HCT116 (cell line): ENCODE measurements around the gene TCP11L1. TPM values are rescaled to one million over a fixed set of nuclear protein-coding genes. Genes with fewer than 3 reads are reported as not detected.

Source experiments
- ATAC-seq: fragments of 200-7000 bp; cut with Tn5 transposase; 2 replicates; pipeline ENCODE4 v1.9.1; 2020; ENCODE audit warnings: mild to moderate bottlenecking, moderate library complexity
- BruUV-seq: library from RNA; stranded (reverse); fragments of 400-500 nt; replicated peaks from 2 replicates; lab custom pipeline; 2021; lab: Mats Ljungman, UMichigan
- CTCF ChIA-PET: fragments of 300-600 bp; sonication (Branson Sonifier 250); formaldehyde crosslinking; loops from one replicate; lab custom pipeline; 2021; ENCODE audit warnings: antibody characterized with exemption; lab: Charles Lee
- POLR2A ChIA-PET: fragments of 300-600, 350-600 bp; sonication (Branson Sonifier 250); formaldehyde crosslinking; loops from one replicate; lab custom pipeline; 2021; ENCODE audit warnings: antibody characterized with exemption; lab: Charles Lee
- RAD21 ChIA-PET, 2 experiments: fragments of 300-600 bp; sonication (Branson Sonifier 250); formaldehyde crosslinking; loops; one replicate each; lab custom pipeline; 2023; ENCODE audit warnings: low total read pairs in 2 of 2; ENCODE audit not compliant: uncharacterized antibody in 2 of 2, unreplicated experiment in 2 of 2, low non-redundant PET in 1 of 2; lab: Charles Lee
- DNase-seq: peaks from one replicate; pipeline ENCODE4 v3.0.0-alpha.2; 2010; ENCODE audit warnings: low read depth, low spot score
- H2AFZ ChIP-seq: fragments of 200-600 bp; shearing (Covaris generic), sonication (generic); 2 replicates; pipeline ENCODE4 v1.6.1; 2017; ENCODE audit warnings: low read depth, mixed run types, mixed read lengths, antibody characterized with exemption, low read length; ENCODE audit not compliant: poor library complexity, severe bottlenecking
- H3K27ac ChIP-seq: 2 replicates; pipeline ENCODE4 v1.5.1; 2012; ENCODE audit warnings: low read depth, low read length
- H3K27me3 ChIP-seq: fragments of 200-600 bp; sonication (generic); 2 replicates; pipeline ENCODE4 v1.6.1; 2016; ENCODE audit warnings: mixed run types, low read length, mixed read lengths; ENCODE audit not compliant: insufficient read depth
- H3K36me3 ChIP-seq, 2 experiments: fragments of 200-500 bp in 1 of 2; fragments of 200-600 bp in 1 of 2; sonication (Bioruptor generic) in 1 of 2; sonication (generic) in 1 of 2; 2 replicates each; pipeline versions ENCODE4 v1.5.1 to v1.6.1; 2014 to 2016; ENCODE audit warnings: low read length in 2 of 2, inconsistent platforms in 1 of 2, mixed read lengths in 1 of 2, mixed run types in 1 of 2; ENCODE audit not compliant: insufficient read depth in 2 of 2, control insufficient read depth in 1 of 2
- H3K4me1 ChIP-seq, 2 experiments: fragments of 200-600 bp in 1 of 2; sonication (generic) in 1 of 2; 2 replicates each; pipeline versions ENCODE4 v1.5.1 to v1.6.1; 2012 to 2017; ENCODE audit warnings: low read length in 2 of 2, inconsistent platforms in 1 of 2, mild to moderate bottlenecking in 1 of 2, mixed read lengths in 1 of 2, mixed run types in 1 of 2, moderate library complexity in 1 of 2; ENCODE audit not compliant: insufficient read depth in 2 of 2, control insufficient read depth in 1 of 2
- H3K4me2 ChIP-seq: fragments of 200-600 bp; sonication (generic); 2 replicates; pipeline ENCODE4 v1.6.1; 2017; ENCODE audit warnings: mixed run types, low read length, mixed read lengths
- H3K4me3 ChIP-seq, 2 experiments: fragments of 200-600 bp in 1 of 2; sonication (generic) in 1 of 2; replicated peaks in 1 of 2; 2 replicates each; pipeline ENCODE4 v1.5.1; 2011 to 2016; ENCODE audit warnings: low read length in 2 of 2, control low read depth in 1 of 2, low read depth in 1 of 2, mild to moderate bottlenecking in 1 of 2, mixed read lengths in 1 of 2, mixed run types in 1 of 2
- H3K79me2 ChIP-seq: fragments of 200-600 bp; sonication (generic); 2 replicates; pipeline ENCODE4 v1.6.1; 2017; ENCODE audit warnings: mild to moderate bottlenecking, mixed run types, low read length, moderate library complexity, mixed read lengths; ENCODE audit not compliant: insufficient read depth
- H3K9ac ChIP-seq: fragments of 200-600 bp; sonication (generic); 2 replicates; pipeline ENCODE4 v1.6.1; 2016; ENCODE audit warnings: low read length, mixed read lengths
- H3K9me2 ChIP-seq: fragments of 200-600 bp; sonication (generic), shearing (Covaris generic); 2 replicates; pipeline ENCODE4 v1.6.1; 2017; ENCODE audit warnings: mixed run types, mild to moderate bottlenecking, moderate library complexity; ENCODE audit not compliant: insufficient read depth
- H3K9me3 ChIP-seq, 2 experiments: fragments of 200-500 bp in 1 of 2; fragments of 200-600 bp in 1 of 2; sonication (Bioruptor generic) in 1 of 2; sonication (generic) in 1 of 2; 2 replicates each; pipeline ENCODE4 v1.6.1; 2014 to 2017; ENCODE audit warnings: low read length in 2 of 2, mixed read lengths in 2 of 2, inconsistent platforms in 1 of 2, low read depth in 1 of 2, mild to moderate bottlenecking in 1 of 2, mixed run types in 1 of 2, moderate library complexity in 1 of 2; ENCODE audit not compliant: control insufficient read depth in 1 of 2, insufficient read depth in 1 of 2
- H4K20me1 ChIP-seq: fragments of 200-600 bp; sonication (generic), shearing (Covaris generic); 2 replicates; pipeline ENCODE4 v1.6.1; 2017; ENCODE audit warnings: mixed run types, mild to moderate bottlenecking, moderate library complexity; ENCODE audit not compliant: insufficient read depth
- ATF3 ChIP-seq: IDR thresholded peaks from 2 replicates; pipeline ENCODE4 v1.6.1; 2012
- CBX3 ChIP-seq: IDR thresholded peaks from 2 replicates; pipeline ENCODE4 v1.6.1; 2012; ENCODE audit warnings: low read depth
- CEBPB ChIP-seq: IDR thresholded peaks from 2 replicates; pipeline ENCODE4 v1.6.1; 2012; ENCODE audit warnings: low read depth
- CTCF ChIP-seq, 3 experiments: fragments of 200-600 bp in 1 of 3; sonication (generic) in 1 of 3; IDR thresholded peaks in 2 of 3; conservative IDR thresholded peaks in 1 of 3; 2 replicates each; pipeline ENCODE4 v1.5.1; 2012 to 2017; ENCODE audit warnings: low read depth in 2 of 3, low read length in 2 of 3, antibody characterized with exemption in 1 of 3, borderline replicate concordance in 1 of 3, control low read depth in 1 of 3, mild to moderate bottlenecking in 1 of 3, mixed read lengths in 1 of 3, mixed run types in 1 of 3, moderate library complexity in 1 of 3; ENCODE audit not compliant: insufficient read depth in 1 of 3
- EZH2 ChIP-seq: fragments of 200-600 bp; sonication (generic); IDR thresholded peaks from 2 replicates; pipeline ENCODE4 v1.6.1; 2017; ENCODE audit warnings: antibody characterized with exemption, mixed run types
- EZH2phosphoT487 ChIP-seq: fragments of 200-600 bp; IDR thresholded peaks from 2 replicates; pipeline ENCODE4 v1.6.1; 2018; ENCODE audit warnings: antibody characterized with exemption, borderline replicate concordance
- FOSL1 ChIP-seq: IDR thresholded peaks from 2 replicates; pipeline ENCODE4 v1.6.1; 2012; ENCODE audit warnings: low read depth
- JUND ChIP-seq: IDR thresholded peaks from 2 replicates; pipeline ENCODE4 v1.6.1; 2012
- POLR2A ChIP-seq: IDR thresholded peaks from 2 replicates; pipeline ENCODE4 v1.7.0; 2011; ENCODE audit warnings: borderline replicate concordance; ENCODE audit not compliant: insufficient read depth, insufficient read length; ENCODE audit errors: extremely low read depth
- POLR2AphosphoS5 ChIP-seq: IDR thresholded peaks from 2 replicates; pipeline ENCODE4 v1.6.1; 2011; ENCODE audit warnings: mild to moderate bottlenecking, low read depth, low read length, moderate library complexity
- RAD21 ChIP-seq: IDR thresholded peaks from 2 replicates; pipeline ENCODE4 v1.6.1; 2012; ENCODE audit warnings: low read depth, mild to moderate bottlenecking
- SIN3A ChIP-seq: IDR thresholded peaks from 2 replicates; pipeline ENCODE4 v1.6.1; 2012; ENCODE audit warnings: low read depth
- SP1 ChIP-seq: IDR thresholded peaks from 2 replicates; pipeline ENCODE4 v1.6.1; 2012; ENCODE audit warnings: low read depth
- SRF ChIP-seq: IDR thresholded peaks from 2 replicates; pipeline ENCODE4 v1.6.1; 2012; ENCODE audit warnings: low read depth
- ZBTB33 ChIP-seq: IDR thresholded peaks from 2 replicates; pipeline ENCODE4 v1.6.1; 2011; ENCODE audit warnings: mild to moderate bottlenecking, low read length, moderate library complexity; ENCODE audit not compliant: insufficient replicate concordance; ENCODE audit errors: extremely low read depth
- ZFX ChIP-seq: fragments of 450-650 bp; IDR thresholded peaks from 2 replicates; pipeline ENCODE4 v1.6.1; 2017
- ZNF274 ChIP-seq: fragments of 200-500 bp; sonication (Bioruptor generic); IDR thresholded peaks from 2 replicates; pipeline ENCODE4 v1.6.1; 2014; ENCODE audit warnings: mild to moderate bottlenecking, low read depth, low read length, inconsistent platforms
- intact Hi-C: fragments of 100-400 bp; cut with micrococcal nuclease; formaldehyde crosslinking; loops from 2 replicates; pipeline ENCODE4 v1.10.0; 2022
- total RNA-seq: library from RNA; stranded (reverse); gene quantifications from one replicate; pipeline ENCODE4 v1.2.1, GENCODE V29; 2021; ENCODE audit not compliant: unreplicated experiment
- TF ChIP-seq, protein P1 (sequence below): IDR thresholded peaks from 2 replicates; pipeline ENCODE4 v1.6.1; 2012
- TF ChIP-seq, protein P2 (sequence below): IDR thresholded peaks from 2 replicates; pipeline ENCODE4 v1.6.1; 2012; ENCODE audit warnings: low read depth

The TCP11L1 gene
- total RNA-seq, 1 experiment from 2014 or later, result 12.0 TPM

DNA sequence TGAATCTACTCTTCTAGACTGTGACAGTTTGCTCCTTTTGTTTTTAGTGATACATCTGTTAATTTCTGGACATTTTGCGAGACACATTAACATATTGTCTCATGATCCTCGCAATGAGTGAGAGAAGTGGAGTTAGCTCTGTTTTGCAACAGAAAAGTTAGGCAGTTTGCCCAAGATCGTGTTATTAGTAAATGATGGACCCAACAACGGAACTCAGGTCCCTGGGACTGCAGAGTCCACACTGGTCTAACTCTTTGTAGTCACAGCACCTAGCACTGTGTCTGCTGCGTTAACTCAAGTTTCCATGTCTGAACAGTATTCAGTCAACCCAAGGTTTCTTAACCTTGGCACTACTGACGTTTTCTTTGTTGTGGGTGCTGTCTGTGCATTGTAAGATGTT is 20.5 kb upstream of the TCP11L1 start:
- no peak for TF ChIP-seq CTCF (IDR thresholded peaks at IDR 0.05 in 2 of 3, conservative IDR thresholded peaks at IDR 0.05 in 1 of 3; ENCODE audit: borderline replicate concordance in 1 of 3, insufficient read depth in 1 of 3, low read depth in 2 of 3, low read length in 2 of 3)
- TF ChIP-seq RAD21, result no peak
- TF ChIP-seq, protein P1, sequence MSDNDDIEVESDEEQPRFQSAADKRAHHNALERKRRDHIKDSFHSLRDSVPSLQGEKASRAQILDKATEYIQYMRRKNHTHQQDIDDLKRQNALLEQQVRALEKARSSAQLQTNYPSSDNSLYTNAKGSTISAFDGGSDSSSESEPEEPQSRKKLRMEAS, result no peak
- no peak for TF ChIP-seq ATF3
- TF ChIP-seq, protein P2, sequence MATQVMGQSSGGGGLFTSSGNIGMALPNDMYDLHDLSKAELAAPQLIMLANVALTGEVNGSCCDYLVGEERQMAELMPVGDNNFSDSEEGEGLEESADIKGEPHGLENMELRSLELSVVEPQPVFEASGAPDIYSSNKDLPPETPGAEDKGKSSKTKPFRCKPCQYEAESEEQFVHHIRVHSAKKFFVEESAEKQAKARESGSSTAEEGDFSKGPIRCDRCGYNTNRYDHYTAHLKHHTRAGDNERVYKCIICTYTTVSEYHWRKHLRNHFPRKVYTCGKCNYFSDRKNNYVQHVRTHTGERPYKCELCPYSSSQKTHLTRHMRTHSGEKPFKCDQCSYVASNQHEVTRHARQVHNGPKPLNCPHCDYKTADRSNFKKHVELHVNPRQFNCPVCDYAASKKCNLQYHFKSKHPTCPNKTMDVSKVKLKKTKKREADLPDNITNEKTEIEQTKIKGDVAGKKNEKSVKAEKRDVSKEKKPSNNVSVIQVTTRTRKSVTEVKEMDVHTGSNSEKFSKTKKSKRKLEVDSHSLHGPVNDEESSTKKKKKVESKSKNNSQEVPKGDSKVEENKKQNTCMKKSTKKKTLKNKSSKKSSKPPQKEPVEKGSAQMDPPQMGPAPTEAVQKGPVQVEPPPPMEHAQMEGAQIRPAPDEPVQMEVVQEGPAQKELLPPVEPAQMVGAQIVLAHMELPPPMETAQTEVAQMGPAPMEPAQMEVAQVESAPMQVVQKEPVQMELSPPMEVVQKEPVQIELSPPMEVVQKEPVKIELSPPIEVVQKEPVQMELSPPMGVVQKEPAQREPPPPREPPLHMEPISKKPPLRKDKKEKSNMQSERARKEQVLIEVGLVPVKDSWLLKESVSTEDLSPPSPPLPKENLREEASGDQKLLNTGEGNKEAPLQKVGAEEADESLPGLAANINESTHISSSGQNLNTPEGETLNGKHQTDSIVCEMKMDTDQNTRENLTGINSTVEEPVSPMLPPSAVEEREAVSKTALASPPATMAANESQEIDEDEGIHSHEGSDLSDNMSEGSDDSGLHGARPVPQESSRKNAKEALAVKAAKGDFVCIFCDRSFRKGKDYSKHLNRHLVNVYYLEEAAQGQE, result no peak
- TF ChIP-seq POLR2A, result no peak
- TF ChIP-seq CBX3, result no peak
- no peak for TF ChIP-seq SP1
- no peak for TF ChIP-seq SRF
- TF ChIP-seq POLR2AphosphoS5, result no peak
- TF ChIP-seq SIN3A, result no peak
- no peak for TF ChIP-seq EZH2
- no peak for TF ChIP-seq ZFX
- no peak for TF ChIP-seq JUND
- no peak for TF ChIP-seq ZBTB33
- TF ChIP-seq EZH2phosphoT487, result no peak
- no peak for TF ChIP-seq CEBPB
- no peak for TF ChIP-seq FOSL1
- TF ChIP-seq ZNF274, result no peak
- TF ChIP-seq, all 23 proteins: peak for 0
- Histone ChIP-seq H3K4me1 (peaks cover 4 to 19% of the 10 kb centered on the region in 2 experiments; a peak in 3 of 4 replicates), H3K4me2 (no peak overlapping the region), H3K9me3 (no peaks in the 10 kb centered on the region), H3K9ac (no peak overlapping the region), H3K9me2 (no peaks in the 10 kb centered on the region), H3K79me2 (0 out of 2 replicates have a peak, but pooled peaks cover 14% of the 10 kb centered on the region), H3K36me3 (no peaks in the 10 kb centered on the region), H3K4me3 (no peak overlapping the region), H3K27me3 (no peaks in the 10 kb centered on the region), H4K20me1 (no peaks in the 10 kb centered on the region), H2AFZ (no peak overlapping the region), H3K27ac (no peak overlapping the region)
- no peak for ATAC-seq
- RAD21 ChIA-PET, result no interaction called here
- POLR2A ChIA-PET, result no interaction called here
- CTCF ChIA-PET, result no interaction called here
- no TSS peak for BruUV-seq
- intact Hi-C loops, result no loop called here
- no peak for DNase-seq
